B cell (primary cell): ENCODE data around the gene C14orf119.

Experiments used
- CTCF ChIP-seq: fragments of 200-600 bp; IDR thresholded peaks from one replicate; pipeline ENCODE4 v1.8.0; 2022; ENCODE audit warnings: antibody characterized with exemption, mild to moderate bottlenecking
- EZH2 ChIP-seq: IDR thresholded peaks from 2 replicates; pipeline ENCODE4 v1.6.1; 2012; ENCODE audit warnings: borderline replicate concordance, low read depth, mild to moderate bottlenecking, moderate library complexity, low read length; ENCODE audit not compliant: insufficient read depth, poor library complexity, severe bottlenecking

GRCh38 chr14:23148591-23149249 is 53.4 kb downstream of the C14orf119 start:
- no peak for TF ChIP-seq CTCF
- no peak for TF ChIP-seq EZH2
